ENCODE data around the gene SPEN. TPM values are rescaled to one million over a fixed set of nuclear protein-coding genes. Genes with fewer than 3 reads are reported as not detected.

The SPEN gene
- total and polyA plus RNA-seq, 9 of the 15 experiments (the other 6 are each of a cell fraction or from before 2014, with no cell fraction given), result 5.7 to 87.5 (median 27.2) TPM

DNA sequence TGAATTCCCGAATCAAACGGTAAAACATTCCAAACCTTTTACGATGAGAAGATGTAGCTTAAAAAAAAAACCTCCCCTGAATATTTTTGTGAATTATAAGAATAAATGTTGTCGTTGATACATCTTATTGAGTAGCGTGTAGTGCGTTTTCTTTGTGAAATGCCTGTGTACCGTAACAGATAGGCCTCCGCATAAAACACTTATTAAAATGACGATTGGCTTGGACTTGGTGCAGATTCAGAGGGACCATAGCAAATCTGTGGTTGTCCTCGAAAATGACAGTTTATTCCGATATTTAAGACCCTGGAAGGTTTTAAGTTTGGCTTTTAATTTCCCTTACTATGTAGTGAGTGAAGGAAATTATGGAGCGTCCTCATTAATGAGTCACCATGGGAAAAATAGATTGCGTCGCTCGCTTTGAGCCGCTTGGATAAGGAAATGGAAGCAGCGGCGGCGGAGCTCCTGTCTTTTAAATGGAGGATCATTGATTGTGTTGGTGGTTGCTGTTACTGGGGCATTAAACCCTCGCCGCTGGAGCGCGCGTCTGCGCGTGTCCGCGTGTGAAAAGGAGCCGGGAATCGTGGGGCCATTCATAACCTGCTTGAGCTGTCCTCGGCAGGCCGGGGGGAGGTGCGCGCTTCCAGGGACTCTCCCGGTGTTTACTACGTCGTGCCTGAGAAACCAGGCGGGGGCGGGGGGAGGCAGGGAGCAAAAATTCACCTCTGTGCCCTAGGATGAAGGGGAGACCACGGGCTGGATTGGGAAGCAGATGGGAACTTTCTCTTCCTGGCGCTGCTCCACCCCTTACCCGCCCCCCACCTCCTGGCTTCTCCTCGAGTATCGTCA lies 1.6 kb downstream of the SPEN start (continued):
- TF ChIP-seq FOXM1 (IDR thresholded peaks at IDR 0.05; ENCODE audit: low read depth) (no peak), FOXM1 (CRISPR knock-in tag; IDR thresholded peaks at IDR 0.05; ENCODE audit: low read depth) (no peak), SMARCA4 (IDR thresholded peaks at IDR 0.05) (no peak), ZNF780A (CRISPR knock-in tag; IDR thresholded peaks at IDR 0.05) (no peak), SMARCA5 (IDR thresholded peaks at IDR 0.05) (no peak), TCF7 (IDR thresholded peaks at IDR 0.05; ENCODE audit: borderline replicate concordance) (no peak), ZNF12 (CRISPR knock-in tag; IDR thresholded peaks at IDR 0.05) (no peak), SAFB (IDR thresholded peaks at IDR 0.05; ENCODE audit: borderline replicate concordance, low read depth, low read length) (peak; percentile 48; the same call in 1 of the 2 replicates), EP300 (IDR thresholded peaks at IDR 0.05; ENCODE audit: low read length) (peak; percentile 2; the same call in 1 of the 2 replicates), ZBTB17 (CRISPR knock-in tag; IDR thresholded peaks at IDR 0.05) (peak; percentile 16; the same call in 1 of the 2 replicates), HMG20B (CRISPR knock-in tag; IDR thresholded peaks at IDR 0.05) (no peak), XRCC5 (IDR thresholded peaks at IDR 0.05; ENCODE audit: low read depth, low read length) (no peak), MEF2D (tag; conservative IDR thresholded peaks at IDR 0.05; ENCODE audit: low read depth) (no peak), JUND (IDR thresholded peaks at IDR 0.05; ENCODE audit: borderline replicate concordance, low read depth, low read length) (peak; percentile 74), JUND (tag; IDR thresholded peaks at IDR 0.05; ENCODE audit: borderline replicate concordance, low read depth, low read length) (peak; percentile 54; the same call in 1 of the 3 replicates), SNRNP70 (optimal IDR thresholded peaks at IDR 0.05; ENCODE audit: low read depth, low read length) (no peak), ILK (tag; IDR thresholded peaks at IDR 0.05; ENCODE audit: borderline replicate concordance, low read depth) (no peak), HNRNPK (IDR thresholded peaks at IDR 0.05; ENCODE audit: low read depth, low read length, poor library complexity, severe bottlenecking) (no peak), RERE (CRISPR knock-in tag; IDR thresholded peaks at IDR 0.05; ENCODE audit: borderline replicate concordance) (no peak), YBX1 (IDR thresholded peaks at IDR 0.05) (no peak), ARNT (IDR thresholded peaks at IDR 0.05) (peak; percentile 17 to 25; a peak in 1 of 4 replicates), POLR2H (tag; IDR thresholded peaks at IDR 0.05; ENCODE audit: low read depth) (no peak; the same call in none of the 2 replicates)
- TF ChIP-seq, protein P1, sequence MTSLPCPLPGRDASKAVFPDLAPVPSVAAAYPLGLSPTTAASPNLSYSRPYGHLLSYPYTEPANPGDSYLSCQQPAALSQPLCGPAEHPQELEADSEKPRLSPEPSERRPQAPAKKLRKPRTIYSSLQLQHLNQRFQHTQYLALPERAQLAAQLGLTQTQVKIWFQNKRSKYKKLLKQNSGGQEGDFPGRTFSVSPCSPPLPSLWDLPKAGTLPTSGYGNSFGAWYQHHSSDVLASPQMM (CRISPR knock-in tag; IDR thresholded peaks at IDR 0.05), result no peak

Measured in K562 (cell line).